Measurements from ENCODE around the gene MXRA5. TPM values are rescaled to one million over a fixed set of nuclear protein-coding genes. Genes with fewer than 3 reads are reported as not detected.
A peak's percentile ranks its signal among the peaks of the same experiment; 100 is the strongest.
"Not testable (repeated sequence)": the region's sequence is repeated elsewhere in the genome, so short reads cannot be mapped to it uniquely, and the experiment has no call there.

The MXRA5 gene
- total RNA-seq, 4 donors from 2014 or later: 2.9 to 79.9 (median 4.4) TPM

GRCh38 chrX:3351276-3351675 is 4.8 kb upstream of the MXRA5 start:
- H3K36me3 ChIP-seq: no peaks in the 10 kb centered on the region
- no peaks in the 10 kb centered on the region for H3K4me1 ChIP-seq
- TF ChIP-seq POLR2A (IDR thresholded peaks at IDR 0.05): no peak
- TF ChIP-seq CTCF (IDR thresholded peaks at IDR 0.05): no peak
- DNase-seq: no peak
- H3K4me3 ChIP-seq: no peak overlapping the region
- H3K27ac ChIP-seq: no peak overlapping the region
- H3K27me3 ChIP-seq: no peaks in the 10 kb centered on the region
- intact Hi-C loops (cut with DNase I; ENCODE audit: low total_unique reads): no loop called here
- H3K9me3 ChIP-seq: no peaks in the 10 kb centered on the region

- TF ChIP-seq CTCF (IDR thresholded peaks at IDR 0.05): no peak
- TF ChIP-seq POLR2A (IDR thresholded peaks at IDR 0.05): no peak
These were observed 1.7 kb upstream of the MXRA5 start for GRCh38 chrX:3348191-3348590.

GRCh38 chrX:3345281-3346191 is 916 bp downstream of the MXRA5 start:
- H3K4me1 ChIP-seq: no peaks in the 10 kb centered on the region
- H3K36me3 ChIP-seq: no peaks in the 10 kb centered on the region
- H3K4me3 ChIP-seq: peak overlapping the region; percentile 21 to 34
- intact Hi-C loops (cut with DNase I; ENCODE audit: low total_unique reads): no loop called here
- peak; percentile 25 to 56 for DNase-seq
- no peaks in the 10 kb centered on the region for H3K27me3 ChIP-seq
- H3K27ac ChIP-seq: peak overlapping the region; percentile 64 to 66
- H3K9me3 ChIP-seq: no peaks in the 10 kb centered on the region
- TF ChIP-seq CTCF (IDR thresholded peaks at IDR 0.05) (no peak), POLR2A (IDR thresholded peaks at IDR 0.05) (no peak)

More at GRCh38 chrX:3348191-3348590, 1.7 kb upstream of the MXRA5 start:
- intact Hi-C loops (cut with DNase I; ENCODE audit: low total_unique reads): no loop called here
- no peak for DNase-seq
- Histone ChIP-seq H3K4me1 (no peaks in the 10 kb centered on the region), H3K36me3 (no peaks in the 10 kb centered on the region), H3K27ac (no peak overlapping the region), H3K9me3 (no peaks in the 10 kb centered on the region), H3K27me3 (no peaks in the 10 kb centered on the region), H3K4me3 (no peak overlapping the region)

- H3K9me3 ChIP-seq; H3K4me1 ChIP-seq; H3K36me3 ChIP-seq; H3K27me3 ChIP-seq; H3K4me3 ChIP-seq; H3K27ac ChIP-seq; intact Hi-C loops (cut with DNase I; ENCODE audit: low total_unique reads); DNase-seq: not testable (repeated sequence)
These were observed 2.9 kb downstream of the MXRA5 start for GRCh38 chrX:3343569-3343968.

- intact Hi-C loops (cut with DNase I; ENCODE audit: low total_unique reads): no loop called here
These were observed 6.4 kb downstream of the MXRA5 start for GRCh38 chrX:3340016-3340415.

More at GRCh38 chrX:3340016-3340415, 6.4 kb downstream of the MXRA5 start:
- TF ChIP-seq CTCF (IDR thresholded peaks at IDR 0.05) (no peak), POLR2A (IDR thresholded peaks at IDR 0.05) (no peak)
- Histone ChIP-seq H3K4me3 (no peak overlapping the region), H3K4me1 (no peaks in the 10 kb centered on the region), H3K27ac (no peak overlapping the region), H3K36me3 (no peaks in the 10 kb centered on the region), H3K9me3 (no peaks in the 10 kb centered on the region), H3K27me3 (no peaks in the 10 kb centered on the region)
- no peak for DNase-seq

Measured in uterus (tissue), 4 donors.